Measurements from ENCODE around the gene PTPRG. TPM values are rescaled to one million over a fixed set of nuclear protein-coding genes. Genes with fewer than 3 reads are reported as not detected.

Gene PTPRG
- polyA plus RNA-seq, 3 donors, result 76.9 to 94.9 (median 92.1) TPM

DNA sequence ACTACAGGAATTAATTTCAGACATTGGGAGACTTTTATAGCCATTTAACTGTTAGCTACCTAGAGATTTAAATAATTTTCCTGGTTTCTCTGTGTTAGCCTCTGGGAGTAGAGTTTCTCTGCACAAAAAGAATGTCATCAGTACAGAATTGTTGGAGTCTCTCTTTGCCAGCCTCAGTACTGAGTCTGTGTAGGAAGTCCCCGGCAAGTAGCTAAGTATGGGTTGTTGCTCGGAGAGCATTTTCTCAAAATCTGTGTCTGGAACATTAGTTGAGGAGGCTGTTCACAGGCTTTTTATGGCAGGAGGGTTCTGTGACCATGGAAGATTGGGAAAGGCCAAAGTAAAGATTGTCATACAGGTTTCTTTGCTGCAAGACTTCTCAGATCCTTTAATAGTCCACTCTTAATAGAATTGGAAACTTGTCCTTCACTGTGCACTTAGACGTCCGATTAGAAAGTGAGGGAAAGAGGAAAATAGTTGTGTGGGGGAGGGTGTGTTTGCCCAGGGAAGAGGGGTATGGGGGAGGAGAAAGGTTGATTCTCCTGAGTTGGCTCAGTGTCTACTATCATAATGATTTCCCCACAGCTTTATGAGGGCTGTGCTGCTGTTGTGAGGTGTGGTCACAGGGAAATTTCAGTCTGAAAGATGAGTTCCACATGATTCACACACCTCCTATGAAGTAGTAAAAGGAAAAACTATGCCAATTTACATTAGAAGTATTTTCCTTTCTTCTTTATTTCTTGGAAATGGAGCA is 207.1 kb downstream of the PTPRG start:
- DNase-seq (ENCODE audit: extremely low read depth in 1 of 11, low read depth in 9 of 11, low spot score in 4 of 11), result no peak

DNA sequence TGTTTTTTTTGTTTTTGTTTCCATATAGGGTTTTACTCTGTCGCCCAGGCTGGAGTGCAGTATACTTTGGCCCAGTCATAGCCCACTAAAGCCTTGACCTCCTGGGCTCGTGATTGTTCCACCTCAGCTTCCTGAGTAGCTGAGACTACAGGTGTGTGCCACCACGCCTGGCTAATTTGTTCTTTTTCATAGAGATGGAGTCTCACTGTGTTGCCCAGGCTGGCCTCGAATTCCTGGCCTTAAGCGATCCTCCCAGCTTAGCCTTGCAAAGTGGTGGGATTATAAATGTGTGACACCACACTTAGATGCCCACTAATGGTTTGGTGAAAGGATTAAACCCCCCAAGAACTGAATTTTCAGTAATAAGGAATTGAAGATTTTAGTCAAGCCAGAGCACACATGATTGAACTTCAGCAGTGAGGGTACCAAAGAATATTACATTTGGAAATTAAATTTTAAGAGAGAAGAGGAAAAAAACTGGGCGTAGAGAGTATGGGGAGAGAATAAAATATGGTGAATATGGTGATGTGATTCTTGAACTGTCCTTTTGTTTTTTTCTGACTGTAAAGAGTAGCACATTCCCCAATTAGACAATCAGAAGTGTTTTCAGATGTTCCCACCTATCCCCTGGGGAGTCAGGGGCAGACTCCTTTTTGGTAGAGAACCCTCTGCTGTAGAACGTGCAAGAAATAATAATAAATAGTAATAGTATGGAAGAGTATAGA is 208.1 kb downstream of the PTPRG start:
- DNase-seq (ENCODE audit: extremely low read depth in 1 of 11, low read depth in 9 of 11, low spot score in 4 of 11), result no peak

DNA sequence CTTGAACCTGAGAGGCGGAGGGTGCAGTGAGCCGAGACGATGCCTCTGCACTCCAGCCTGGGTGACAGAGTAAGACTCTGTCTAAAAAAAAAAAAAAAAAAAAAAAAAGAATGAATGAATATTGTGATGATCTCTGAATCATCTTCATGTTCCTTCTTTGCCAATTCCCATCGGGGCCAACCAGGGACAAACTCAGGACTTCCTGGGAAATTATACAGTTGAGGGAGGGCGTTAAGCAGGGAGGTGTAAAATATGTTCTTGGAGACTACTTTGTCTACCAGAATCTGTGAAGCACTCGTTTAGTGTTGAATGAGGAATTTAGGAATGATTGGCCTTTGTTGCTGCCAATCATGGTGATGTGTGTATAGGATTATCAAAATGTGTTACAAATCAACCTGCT is 210.6 kb downstream of the PTPRG start:
- no peak for DNase-seq (ENCODE audit: extremely low read depth in 1 of 11, low read depth in 9 of 11, low spot score in 4 of 11)

DNA sequence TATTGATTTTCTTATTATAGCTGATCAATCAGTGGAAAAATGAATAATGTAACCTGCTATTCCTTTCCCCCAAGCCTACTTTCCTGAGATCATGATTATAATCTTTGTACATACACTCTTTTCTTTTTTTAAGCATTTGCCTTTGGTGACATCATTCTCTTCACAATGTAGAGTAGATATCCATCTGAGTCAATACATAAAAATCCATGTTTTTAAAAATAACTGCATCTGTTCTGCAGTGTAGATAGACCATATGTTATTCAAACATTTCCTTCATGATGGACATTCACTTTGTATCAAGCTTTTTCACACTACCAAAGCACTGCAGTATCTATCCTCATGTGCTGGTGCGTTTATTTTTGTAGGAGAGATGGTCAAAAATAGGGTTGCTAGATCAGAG is 211.1 kb downstream of the PTPRG start:
- DNase-seq (ENCODE audit: extremely low read depth in 1 of 11, low read depth in 9 of 11, low spot score in 4 of 11), result no peak

DNA sequence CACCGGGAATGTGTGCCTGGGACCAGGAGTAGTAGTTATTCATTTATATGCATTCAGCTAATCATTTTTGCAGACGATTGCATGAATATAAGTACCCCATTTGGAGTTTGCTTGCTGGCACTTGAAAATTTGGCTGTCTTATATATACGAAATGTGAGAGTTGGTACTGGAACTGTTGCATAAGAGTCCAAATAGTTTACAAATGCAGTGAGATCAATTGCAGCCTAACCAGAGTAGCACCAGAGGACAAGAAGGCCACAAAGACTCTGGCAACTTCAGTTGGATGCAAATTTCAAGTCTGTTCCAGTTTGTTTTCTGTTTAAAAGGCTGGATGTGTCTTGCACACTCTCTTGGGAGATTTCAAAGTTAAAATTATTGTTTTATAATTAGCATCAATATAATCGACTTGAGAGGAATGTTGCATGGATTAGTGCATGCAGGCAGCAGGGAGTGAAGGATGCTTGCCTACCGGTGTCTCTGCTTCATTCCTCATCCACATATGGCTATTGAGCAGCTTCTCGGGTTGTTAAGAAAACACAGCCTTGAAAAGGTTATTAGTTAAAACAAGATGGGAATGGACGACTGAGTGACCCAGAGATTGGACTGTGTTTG is 213.0 kb downstream of the PTPRG start:
- no peak for DNase-seq (ENCODE audit: extremely low read depth in 1 of 11, low read depth in 9 of 11, low spot score in 4 of 11)

DNA sequence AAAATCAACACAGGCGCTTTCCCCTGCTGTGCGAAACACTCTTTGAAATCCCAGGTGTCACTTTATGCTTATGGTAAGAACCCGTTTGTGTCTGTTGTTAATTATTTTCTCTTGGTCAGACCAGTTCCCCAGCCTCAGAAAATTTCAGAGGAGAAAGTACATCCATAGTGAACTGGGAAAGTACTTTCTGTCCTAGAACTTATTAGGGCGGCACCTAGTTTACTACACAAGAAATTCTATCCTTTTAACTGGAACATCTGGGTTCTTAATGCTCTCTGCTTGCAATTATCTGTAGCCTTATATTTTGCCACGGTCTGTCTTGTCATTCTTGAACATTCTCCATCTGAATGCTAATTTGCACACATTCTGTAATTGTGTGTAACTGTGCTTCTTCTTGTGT is 215.0 kb downstream of the PTPRG start:
- DNase-seq (ENCODE audit: extremely low read depth in 1 of 11, low read depth in 9 of 11, low spot score in 4 of 11), result no peak

DNA sequence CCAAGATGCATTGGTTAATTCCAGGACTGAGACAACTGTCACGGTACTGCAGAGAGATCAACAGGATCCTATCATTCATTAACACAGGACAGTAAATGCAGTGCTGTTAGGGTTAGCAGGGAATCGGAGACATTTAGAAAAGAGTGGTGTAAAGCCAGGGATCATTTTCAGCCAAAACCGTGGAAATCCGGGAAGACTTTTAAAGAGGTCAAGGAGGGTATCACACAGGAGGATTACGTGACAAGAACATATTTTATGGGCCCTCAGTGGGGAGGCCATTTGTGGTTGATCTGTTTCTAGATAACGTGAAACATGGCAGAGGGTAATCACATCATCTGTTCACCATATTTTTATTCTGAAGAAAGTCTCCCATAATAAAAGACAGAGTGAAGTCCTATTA is 216.1 kb downstream of the PTPRG start:
- DNase-seq (ENCODE audit: extremely low read depth in 1 of 11, low read depth in 9 of 11, low spot score in 4 of 11), result no peak

DNA sequence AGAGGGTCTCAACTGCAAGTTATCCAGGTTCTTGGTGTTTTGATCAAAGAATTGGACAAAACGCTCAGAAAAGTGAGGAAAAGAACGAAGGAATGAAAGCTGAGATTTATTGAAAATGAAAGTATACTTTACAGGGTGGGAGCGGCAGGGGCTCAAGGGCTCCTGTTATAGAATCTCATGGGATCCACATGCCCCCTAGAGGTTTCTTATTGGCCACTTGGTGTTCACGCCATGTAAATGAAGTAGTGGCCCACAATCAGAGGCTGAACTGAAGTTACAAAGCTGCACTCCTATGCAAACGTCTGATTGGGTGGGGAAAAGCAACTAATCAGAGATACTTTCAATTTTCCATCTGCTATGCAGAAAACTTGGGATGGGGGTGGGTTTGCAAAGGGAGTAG is 216.7 kb downstream of the PTPRG start:
- no peak for DNase-seq (ENCODE audit: extremely low read depth in 1 of 11, low read depth in 9 of 11, low spot score in 4 of 11)

DNA sequence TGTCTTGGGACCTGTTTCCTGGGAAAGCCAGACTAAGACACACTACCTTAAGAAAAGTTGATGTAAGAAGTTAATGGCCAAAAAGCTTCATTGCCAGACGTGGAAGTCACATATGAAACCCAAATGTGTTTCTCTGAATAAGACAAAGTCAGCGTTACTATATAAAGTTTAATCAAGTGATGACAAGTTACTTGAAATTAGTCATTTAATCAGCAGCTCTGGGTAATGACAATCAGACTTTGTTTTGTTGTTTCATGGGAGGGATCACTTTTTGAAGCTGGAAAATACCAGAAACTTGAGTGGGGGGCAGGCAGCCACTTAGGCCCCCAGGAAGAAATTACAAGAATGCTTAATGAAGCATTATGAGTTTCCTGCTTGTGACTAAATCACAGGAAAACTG is 218.6 kb downstream of the PTPRG start:
- DNase-seq (ENCODE audit: extremely low read depth in 1 of 11, low read depth in 9 of 11, low spot score in 4 of 11), result no peak

DNA sequence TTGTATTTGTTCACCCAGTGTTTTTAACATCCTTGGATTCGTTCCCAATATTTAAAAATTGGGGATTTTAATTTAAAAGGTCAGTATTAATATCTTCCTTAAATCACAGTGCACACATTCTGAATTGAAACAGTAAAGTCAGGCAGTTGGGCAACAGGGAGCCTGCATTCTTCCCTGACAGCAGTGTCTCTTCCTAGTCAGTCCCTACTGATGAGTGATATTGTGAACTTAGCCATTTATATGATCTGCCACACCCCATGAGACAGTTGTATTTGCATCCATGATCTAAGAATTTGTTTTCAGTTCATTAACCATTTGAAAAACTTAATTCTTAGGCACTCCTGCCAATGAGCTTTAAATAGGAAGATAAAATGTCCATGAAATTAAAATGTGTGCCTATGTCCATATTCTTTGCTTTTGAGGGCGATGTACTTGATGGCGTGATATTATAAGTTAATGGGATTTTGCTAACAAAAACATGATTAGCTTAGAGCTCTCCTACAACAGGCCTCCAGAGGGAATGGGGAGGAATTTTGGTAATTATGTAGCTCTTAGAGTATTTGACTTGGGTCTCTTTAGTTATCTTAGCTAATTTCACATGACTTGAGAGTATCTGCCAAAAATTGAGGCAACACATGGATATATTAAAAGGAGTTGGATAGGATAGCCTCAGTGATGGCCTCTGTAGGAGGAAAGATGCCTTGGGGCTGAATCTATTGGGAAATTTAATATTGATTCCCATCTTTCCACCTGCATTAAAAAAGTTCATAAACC is 219.3 kb downstream of the PTPRG start:
- DNase-seq (ENCODE audit: extremely low read depth in 1 of 11, low read depth in 9 of 11, low spot score in 4 of 11), result no peak

DNA sequence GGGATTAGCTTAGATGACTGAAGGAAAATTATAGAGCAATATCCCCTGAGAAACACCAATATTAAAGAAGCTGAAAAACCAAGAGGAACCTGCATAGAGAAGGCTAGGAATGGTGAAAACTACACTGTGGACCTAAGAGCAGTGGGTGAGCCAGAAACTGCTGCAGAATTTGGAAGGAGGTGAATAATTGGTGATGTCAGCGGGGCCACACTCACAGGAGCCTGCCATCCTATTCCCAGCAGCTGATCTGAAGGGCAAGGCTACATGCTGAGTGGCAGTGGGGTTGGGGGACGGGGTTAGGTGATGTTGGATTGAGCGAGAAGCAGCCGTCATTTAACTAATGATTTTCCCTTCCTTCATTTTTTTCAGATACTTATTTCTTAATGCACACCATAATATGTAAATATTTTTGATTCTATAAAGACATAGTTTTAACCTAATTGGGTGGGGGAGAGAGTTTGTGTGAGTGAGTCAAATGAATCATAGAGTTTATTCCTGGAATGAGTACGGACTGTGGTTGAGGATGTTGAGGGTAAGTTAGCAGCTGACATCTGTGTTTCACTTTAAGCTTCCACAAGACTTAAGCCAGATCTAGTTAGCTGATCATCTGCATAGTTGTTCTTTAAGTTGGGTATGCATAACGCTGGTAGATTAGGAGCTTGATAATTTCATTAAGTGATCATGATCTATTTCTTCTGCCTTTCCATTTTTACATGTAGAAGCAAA is 222.8 kb downstream of the PTPRG start:
- no peak for DNase-seq (ENCODE audit: extremely low read depth in 1 of 11, low read depth in 9 of 11, low spot score in 4 of 11)

DNA sequence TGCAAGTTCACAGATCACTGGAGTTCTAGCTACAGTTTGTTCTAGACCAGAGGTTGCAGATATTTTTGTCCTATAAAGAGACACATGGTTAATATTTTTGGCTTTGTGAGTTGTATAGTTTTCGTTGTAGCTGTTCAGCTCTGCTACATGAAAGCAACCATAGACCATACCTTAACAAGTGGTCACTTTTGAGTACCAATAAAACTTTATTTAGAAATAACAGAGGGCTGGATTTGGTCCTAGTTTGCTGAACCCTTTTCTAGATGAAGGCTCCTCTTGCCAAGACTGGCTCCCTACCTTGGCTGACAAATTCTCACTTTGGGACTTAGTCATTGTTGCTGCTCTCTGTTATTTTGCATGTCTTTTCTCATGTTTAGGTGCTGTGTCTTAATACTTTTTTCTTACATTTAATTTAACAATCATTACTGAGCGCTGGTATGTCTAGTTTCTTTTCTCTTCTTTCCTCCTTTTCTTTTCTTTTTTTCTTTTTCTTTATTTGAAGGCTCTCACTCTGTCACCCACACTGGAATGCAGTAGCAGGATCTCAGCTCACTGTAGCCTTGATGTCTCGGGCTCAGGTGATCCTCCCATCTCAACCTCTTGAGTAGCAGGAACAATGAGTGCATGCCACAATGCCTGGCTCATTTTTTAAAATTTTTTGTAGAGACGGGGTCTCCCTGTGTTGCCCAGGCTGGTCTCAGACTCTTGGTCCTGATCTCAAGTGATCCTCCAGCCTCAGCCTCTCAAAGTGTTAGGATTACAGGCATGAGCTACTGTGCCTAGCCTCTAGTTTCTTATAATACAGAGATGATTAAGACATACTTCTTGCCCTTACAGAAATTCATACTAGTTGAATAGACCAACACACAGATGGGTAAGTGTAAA is 227.5 kb downstream of the PTPRG start:
- no peak for DNase-seq (ENCODE audit: extremely low read depth in 1 of 11, low read depth in 9 of 11, low spot score in 4 of 11)

DNA sequence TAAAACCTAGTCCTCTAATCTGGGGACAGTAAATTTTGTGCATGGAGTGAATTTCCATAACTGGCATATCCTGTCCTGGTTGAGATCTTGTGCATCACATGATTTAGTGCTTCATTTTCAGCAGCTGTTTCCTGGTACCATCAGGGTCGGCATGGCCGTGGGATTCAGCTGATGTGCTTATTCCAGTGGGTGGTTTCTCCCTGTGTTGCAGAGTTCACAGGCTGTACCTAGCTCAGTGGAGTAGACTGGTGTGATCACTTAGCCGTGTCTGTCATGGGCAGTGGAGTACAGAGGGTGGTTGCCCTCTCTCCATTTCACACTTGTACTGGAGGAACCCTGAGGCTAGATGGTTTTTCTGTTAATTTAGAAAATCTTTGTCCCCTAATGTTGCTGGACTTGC is 228.5 kb downstream of the PTPRG start:
- DNase-seq (ENCODE audit: extremely low read depth in 1 of 11, low read depth in 9 of 11, low spot score in 4 of 11), result peak in 3 of 11 donors; percentile 14 to 29 (median 22)

DNA sequence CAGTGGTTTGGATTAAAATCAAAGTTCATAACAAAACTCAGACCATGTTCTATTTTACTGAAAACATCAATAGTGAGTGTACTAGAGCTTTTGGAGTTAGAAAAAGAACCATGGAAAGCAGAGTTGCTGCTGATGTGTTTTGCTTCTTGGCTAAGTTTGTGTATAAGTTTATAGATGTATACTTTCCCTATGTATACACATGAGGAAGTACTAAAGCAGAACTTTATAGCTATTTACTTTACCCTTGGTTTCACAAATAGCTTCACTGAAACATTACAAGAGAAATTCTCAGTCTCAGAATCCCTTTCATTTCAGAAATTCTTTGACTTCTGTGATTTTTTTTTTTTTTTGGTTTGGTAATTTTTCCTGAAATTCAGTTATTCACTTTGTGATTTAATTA is 229.0 kb downstream of the PTPRG start:
- DNase-seq (ENCODE audit: extremely low read depth in 1 of 11, low read depth in 9 of 11, low spot score in 4 of 11), result no peak

DNA sequence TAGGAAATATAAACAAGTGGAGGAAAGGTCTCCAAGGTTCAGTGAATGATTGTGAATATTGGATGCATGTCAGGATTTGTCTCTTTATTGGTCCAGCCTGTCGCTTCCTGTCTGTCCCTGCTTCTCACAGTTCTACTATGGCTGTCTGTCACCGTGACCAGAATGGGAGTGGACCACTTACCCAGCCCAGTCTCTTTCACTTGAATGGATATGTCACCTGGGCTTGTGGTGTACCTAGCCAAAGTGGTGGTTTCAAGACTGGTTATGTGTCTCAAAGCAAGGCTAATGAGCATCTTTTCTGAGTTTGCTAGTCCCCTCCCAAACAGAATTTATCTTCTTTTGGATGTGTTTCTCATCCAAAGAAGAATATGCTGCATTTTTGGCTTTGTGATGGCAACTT is 231.7 kb downstream of the PTPRG start:
- DNase-seq (ENCODE audit: extremely low read depth in 1 of 11, low read depth in 9 of 11, low spot score in 4 of 11), result no peak

DNA sequence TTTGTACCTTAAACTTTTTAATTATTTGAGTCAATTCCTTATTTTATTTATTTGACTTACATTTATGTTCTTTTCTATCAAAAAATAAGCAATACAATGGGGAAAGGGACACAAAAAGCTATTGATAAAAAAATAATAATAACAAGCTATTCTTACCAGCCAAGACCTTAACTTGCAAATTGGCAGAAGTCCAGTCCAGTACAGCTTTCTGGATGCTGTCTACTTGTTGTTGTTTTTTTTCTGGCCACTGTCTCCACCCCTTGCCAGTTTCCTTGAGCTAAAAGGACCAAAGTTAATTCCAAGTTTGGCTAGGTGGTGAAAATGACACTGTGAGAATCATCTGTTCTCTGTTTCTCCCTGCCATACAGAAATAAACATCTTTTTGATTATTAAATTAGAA is 232.2 kb downstream of the PTPRG start:
- DNase-seq (ENCODE audit: extremely low read depth in 1 of 11, low read depth in 9 of 11, low spot score in 4 of 11), result no peak

DNA sequence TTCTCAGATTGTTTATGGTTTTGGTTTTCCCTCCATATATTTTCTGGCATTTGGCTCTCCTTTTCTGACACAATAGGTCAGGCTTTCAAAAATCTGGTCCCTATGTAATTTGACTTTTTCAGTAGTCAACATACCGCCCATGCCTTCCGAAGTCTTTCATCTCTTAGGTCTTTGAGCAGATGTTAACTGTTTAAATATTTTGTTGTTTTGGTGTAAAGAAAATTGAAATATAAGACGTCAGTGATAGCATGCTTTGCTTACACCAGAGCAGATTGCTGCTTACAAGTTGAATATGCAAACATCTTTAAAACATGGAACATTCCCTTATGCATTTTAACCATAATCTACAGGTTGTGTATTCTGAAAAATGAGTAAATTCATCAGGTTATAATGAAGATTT is 233.0 kb downstream of the PTPRG start:
- no peak for DNase-seq (ENCODE audit: extremely low read depth in 1 of 11, low read depth in 9 of 11, low spot score in 4 of 11)

DNA sequence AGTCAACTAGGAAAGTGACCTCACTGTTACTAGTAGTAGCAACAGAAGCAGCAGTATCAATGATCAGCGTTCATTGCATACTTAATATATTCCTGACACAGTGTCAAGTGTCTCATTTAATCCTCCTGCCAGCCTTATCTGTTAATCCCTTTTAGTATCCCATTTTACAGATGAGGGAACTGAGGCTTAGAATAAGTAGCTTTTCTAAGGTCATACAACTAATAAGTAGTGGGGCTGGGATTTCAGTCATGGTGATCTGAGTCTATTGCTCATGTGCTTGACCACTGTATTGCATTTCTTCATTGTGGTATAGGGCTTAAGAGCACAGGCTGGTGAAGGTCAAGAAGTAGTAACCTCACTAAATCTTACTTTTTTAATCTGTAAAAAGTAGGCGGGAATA is 233.6 kb downstream of the PTPRG start:
- DNase-seq (ENCODE audit: extremely low read depth in 1 of 11, low read depth in 9 of 11, low spot score in 4 of 11), result no peak

Data from renal cortex interstitium (tissue), 11 donors.